Mammary epithelial cell (primary cell): ENCODE measurements around the gene TMEM237.

Source experiments
- EZH2 ChIP-seq: IDR thresholded peaks from 2 replicates; pipeline ENCODE4 v1.6.1; 2012; ENCODE audit warnings: low read length, inconsistent platforms, borderline replicate concordance
- TF ChIP-seq, protein P1 (sequence below), 2 donors: IDR thresholded peaks in 1 of 2; conservative IDR thresholded peaks in 1 of 2; 2 replicates each; pipeline ENCODE4 v1.5.1; 2011 to 2012; ENCODE audit warnings: inconsistent platforms in 2 of 2, low read length in 2 of 2, mild to moderate bottlenecking in 2 of 2, control low read depth in 1 of 2, low read depth in 1 of 2; ENCODE audit not compliant: insufficient read depth in 1 of 2; ENCODE audit errors: extremely low read depth in 1 of 2

DNA sequence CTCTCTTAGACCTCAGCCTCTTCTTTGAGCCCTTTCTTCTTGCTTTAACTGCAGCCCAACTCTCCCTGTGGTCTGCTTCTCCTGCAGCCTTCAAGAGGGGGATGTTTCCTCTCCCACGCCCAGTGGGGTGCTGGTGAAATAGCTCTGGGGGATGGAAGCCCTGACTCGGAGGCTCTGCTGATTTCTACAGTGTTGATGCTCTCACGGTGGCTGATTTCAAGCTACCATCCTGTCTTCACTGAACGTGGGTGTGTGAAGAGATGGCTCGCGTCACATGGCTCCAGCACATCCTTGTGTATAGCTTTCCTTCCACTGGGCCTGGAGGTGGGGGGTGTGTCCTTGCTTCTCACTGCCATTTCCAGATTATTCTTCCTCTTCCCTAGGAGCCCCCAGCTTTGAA, 35.1 kb upstream of the TMEM237 start:
- TF ChIP-seq, protein P1, sequence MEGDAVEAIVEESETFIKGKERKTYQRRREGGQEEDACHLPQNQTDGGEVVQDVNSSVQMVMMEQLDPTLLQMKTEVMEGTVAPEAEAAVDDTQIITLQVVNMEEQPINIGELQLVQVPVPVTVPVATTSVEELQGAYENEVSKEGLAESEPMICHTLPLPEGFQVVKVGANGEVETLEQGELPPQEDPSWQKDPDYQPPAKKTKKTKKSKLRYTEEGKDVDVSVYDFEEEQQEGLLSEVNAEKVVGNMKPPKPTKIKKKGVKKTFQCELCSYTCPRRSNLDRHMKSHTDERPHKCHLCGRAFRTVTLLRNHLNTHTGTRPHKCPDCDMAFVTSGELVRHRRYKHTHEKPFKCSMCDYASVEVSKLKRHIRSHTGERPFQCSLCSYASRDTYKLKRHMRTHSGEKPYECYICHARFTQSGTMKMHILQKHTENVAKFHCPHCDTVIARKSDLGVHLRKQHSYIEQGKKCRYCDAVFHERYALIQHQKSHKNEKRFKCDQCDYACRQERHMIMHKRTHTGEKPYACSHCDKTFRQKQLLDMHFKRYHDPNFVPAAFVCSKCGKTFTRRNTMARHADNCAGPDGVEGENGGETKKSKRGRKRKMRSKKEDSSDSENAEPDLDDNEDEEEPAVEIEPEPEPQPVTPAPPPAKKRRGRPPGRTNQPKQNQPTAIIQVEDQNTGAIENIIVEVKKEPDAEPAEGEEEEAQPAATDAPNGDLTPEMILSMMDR (conservative IDR thresholded peaks at IDR 0.05 in 1 of 2, IDR thresholded peaks at IDR 0.05 in 1 of 2; ENCODE audit: extremely low read depth in 1 of 2, insufficient read depth in 1 of 2, low read depth in 1 of 2, low read length in 2 of 2): no peak
- no peak for TF ChIP-seq EZH2
